GM12801 (cell line): ENCODE data around the gene PIK3R4.

ENCODE experiments used
- CTCF ChIP-seq: IDR thresholded peaks from one replicate; pipeline ENCODE4 v1.5.1; 2011; ENCODE audit warnings: control low read depth; ENCODE audit not compliant: insufficient read length; ENCODE audit errors: extremely low read depth

PIK3R4 gene

GRCh38 chr3:130688015-130688688, 58.5 kb downstream of the PIK3R4 start:
- TF ChIP-seq CTCF: no peak

DNA sequence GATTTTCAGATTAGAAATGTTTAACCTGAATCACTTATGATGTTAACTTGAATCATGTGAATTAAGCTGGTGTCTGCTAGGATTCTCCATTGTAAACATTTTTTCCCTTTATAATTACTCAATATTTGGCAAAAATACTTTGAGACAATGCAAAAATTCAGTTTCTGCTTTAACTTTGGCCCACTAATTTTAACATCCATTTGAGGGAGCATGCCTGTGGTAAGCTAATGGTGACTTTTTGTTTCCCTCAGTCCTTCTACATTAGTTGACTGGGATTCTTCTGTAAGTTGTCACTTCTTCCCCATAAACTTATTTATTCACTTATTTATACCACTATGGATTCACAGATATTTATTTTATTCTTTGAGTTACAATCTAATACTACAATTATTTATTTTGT, 59.3 kb downstream of the PIK3R4 start:
- no peak for TF ChIP-seq CTCF

GRCh38 chr3:130686833-130687232, 59.8 kb downstream of the PIK3R4 start:
- TF ChIP-seq CTCF: no peak

GRCh38 chr3:130682131-130682530, 64.5 kb downstream of the PIK3R4 start:
- no peak for TF ChIP-seq CTCF

GRCh38 chr3:130679218-130679617, 67.4 kb downstream of the PIK3R4 start:
- TF ChIP-seq CTCF: no peak

DNA sequence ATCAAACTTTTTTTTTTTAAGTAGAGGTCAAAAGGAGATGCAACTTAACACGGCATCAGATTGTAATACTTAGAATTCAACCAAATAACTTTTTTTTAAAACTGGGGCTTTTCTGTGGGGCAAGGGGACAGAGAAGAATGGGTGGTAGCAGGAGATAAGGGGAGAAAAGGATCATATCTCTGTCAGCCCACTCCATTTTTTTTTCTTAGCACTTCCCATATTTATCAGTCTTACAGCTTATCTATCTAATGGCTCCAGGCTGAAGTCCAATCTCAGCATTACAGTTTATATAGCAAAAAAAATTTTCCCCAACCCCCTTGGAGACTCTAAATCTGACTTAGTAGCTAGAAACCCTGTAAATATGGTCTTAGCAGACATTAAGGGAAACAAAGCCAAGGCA, 69.3 kb downstream of the PIK3R4 start:
- TF ChIP-seq CTCF: no peak

- no peak for TF ChIP-seq CTCF
These were observed 74.9 kb downstream of the PIK3R4 start for GRCh38 chr3:130671545-130672312.
